NCI-H128 (cell line): ENCODE data around the gene LILRB5.
"Not testable (repeated sequence)": the region's sequence is repeated elsewhere in the genome, so short reads cannot be mapped to it uniquely, and the experiment has no call there.

ENCODE experiments used
- DNase-seq: peaks from one replicate; lab custom pipeline; 2025; ENCODE audit not compliant: unreplicated experiment; lab: John Stamatoyannopoulos, UW

LILRB5 gene

GRCh38 chr19:54277111-54277615, 20.1 kb upstream of the LILRB5 start:
- DNase-seq = not testable (repeated sequence)

- no peak for DNase-seq
These were observed 18.9 kb upstream of the LILRB5 start for GRCh38 chr19:54275951-54276350.

GRCh38 chr19:54274516-54274915, 17.4 kb upstream of the LILRB5 start:
- DNase-seq = not testable (repeated sequence)

- DNase-seq = no peak
These were observed 16.7 kb upstream of the LILRB5 start for GRCh38 chr19:54273821-54274220.

- not testable (repeated sequence) for DNase-seq
These were observed 15.1 kb upstream of the LILRB5 start for GRCh38 chr19:54272181-54272580.

GRCh38 chr19:54271587-54271986, 14.5 kb upstream of the LILRB5 start:
- DNase-seq = not testable (repeated sequence)

- no peak for DNase-seq
These were observed 14.0 kb upstream of the LILRB5 start for GRCh38 chr19:54271106-54271505.

GRCh38 chr19:54268936-54269335, 11.9 kb upstream of the LILRB5 start:
- DNase-seq = no peak

GRCh38 chr19:54266133-54266532, 9.1 kb upstream of the LILRB5 start:
- DNase-seq = no peak

- no peak for DNase-seq
These were observed 5.4 kb upstream of the LILRB5 start for GRCh38 chr19:54262470-54262869.

- no peak for DNase-seq
These were observed 5.0 kb upstream of the LILRB5 start for GRCh38 chr19:54262066-54262465.

GRCh38 chr19:54256250-54257115, 590 bp downstream of the LILRB5 start:
- no peak for DNase-seq

- DNase-seq = no peak
These were observed 1.8 kb downstream of the LILRB5 start for GRCh38 chr19:54255105-54255775.

- no peak for DNase-seq
These were observed 2.7 kb downstream of the LILRB5 start for GRCh38 chr19:54254195-54254906.

- DNase-seq = no peak
These were observed 3.5 kb downstream of the LILRB5 start for GRCh38 chr19:54253331-54254194.

GRCh38 chr19:54252845-54253244, 4.2 kb downstream of the LILRB5 start:
- DNase-seq = no peak

GRCh38 chr19:54252243-54252642, 4.8 kb downstream of the LILRB5 start:
- no peak for DNase-seq

- no peak for DNase-seq
These were observed 9.0 kb downstream of the LILRB5 start for GRCh38 chr19:54248016-54248601.

- DNase-seq = no peak
These were observed 9.8 kb downstream of the LILRB5 start for GRCh38 chr19:54247106-54247930.
